HG02763 (cell line): ENCODE measurements around the gene BBLN.
"Not testable (repeated sequence)": the region's sequence is repeated elsewhere in the genome, so short reads cannot be mapped to it uniquely, and the experiment has no call there.

Source experiments
- ATAC-seq: cut with Tn5 transposase; IDR thresholded peaks from one replicate; pipeline ENCODE4 v1.9.1; 2021; ENCODE audit warnings: mild to moderate bottlenecking, moderate library complexity; ENCODE audit not compliant: unreplicated experiment

The BBLN gene

DNA sequence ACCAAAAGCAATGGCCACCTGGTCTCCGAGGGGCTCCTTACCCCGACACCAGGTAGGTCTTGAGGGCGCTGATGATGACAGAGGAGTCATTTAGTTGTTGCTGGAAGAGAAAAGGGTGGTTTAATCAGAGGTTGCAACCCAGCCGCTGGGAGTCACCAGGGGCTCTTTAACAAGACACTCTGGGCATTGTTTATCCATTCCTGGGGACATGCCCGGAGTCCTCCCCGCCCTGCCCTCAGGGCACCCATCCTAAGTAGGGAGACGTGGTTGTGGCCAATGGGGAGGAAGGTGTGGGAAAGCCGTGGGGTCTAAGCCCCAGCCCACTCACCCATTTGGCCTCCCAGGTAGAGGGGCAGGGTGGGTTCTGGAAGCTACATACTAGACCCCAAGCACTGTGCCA is 35.6 kb upstream of the BBLN start:
- ATAC-seq: no peak

DNA sequence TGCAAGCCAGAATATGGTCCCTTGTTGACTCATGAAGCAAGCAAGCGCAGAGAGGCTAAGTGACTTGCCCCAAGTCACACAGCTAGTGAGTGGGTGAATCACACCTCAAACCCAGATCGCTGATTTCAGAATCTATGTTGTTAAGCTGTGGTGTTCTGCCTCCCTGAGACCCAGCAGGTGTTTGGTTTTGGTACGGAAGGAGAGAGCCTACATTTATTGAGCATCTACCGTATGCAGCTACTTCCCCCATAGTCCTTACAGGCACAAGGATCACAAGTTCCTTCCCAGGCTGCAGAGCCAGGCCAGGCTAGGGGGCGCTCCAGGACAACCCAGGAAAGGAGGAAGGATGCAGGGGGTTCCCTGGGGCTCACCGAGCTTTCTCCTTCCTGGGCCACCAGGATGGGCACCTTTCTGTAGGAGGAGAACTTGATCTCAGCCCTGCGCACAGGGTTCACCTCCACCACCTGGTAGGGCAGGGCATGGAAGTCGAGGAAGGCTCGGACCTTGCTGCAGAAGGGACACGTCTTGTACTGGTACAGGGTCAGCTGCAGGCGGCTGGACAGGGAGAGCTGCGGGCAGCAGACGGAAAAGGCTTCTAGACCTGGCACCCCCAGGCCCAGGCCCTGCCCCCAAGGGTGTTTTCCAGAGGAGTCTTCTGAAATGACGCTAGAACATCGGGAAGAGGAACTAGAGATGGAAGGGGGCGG is 35.0 kb upstream of the BBLN start:
- ATAC-seq: no peak

DNA sequence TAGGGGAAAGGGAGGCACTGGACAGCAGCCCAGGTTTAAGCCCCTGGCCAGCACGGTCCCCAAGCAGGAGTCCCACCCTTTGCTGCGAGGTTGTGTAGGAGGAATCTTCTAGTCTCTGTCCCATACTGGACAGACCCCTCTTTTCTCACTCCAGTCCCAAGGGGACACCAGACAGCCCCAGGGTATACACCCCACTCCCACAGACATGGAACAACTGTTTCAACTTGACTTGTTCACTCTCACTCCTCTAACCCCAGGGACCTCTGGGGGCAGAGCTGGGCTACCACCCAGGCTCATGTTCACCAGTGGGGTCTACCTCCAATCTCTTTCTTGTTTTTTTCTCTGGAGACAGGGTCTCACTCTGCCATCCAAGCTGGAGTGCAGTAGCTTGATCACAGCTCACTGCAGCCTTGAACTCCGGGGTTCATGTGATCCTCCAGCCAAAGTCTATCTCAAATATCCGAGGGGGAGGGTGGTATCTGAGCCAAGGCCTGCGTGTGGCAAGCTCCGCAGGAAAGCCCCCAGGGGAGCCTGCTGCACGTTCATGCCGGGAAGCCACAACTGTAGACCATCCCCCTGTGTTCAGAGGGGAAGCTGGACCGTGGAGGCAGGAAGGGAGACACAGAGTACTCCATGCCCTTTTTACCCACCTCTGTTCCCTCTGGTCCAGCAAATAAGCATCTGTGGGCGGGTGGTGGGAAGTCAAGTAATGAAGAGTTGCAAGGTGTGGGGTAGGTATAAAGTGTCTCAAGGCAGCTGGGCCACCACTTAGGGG is 34.3 kb upstream of the BBLN start:
- ATAC-seq: no peak

DNA sequence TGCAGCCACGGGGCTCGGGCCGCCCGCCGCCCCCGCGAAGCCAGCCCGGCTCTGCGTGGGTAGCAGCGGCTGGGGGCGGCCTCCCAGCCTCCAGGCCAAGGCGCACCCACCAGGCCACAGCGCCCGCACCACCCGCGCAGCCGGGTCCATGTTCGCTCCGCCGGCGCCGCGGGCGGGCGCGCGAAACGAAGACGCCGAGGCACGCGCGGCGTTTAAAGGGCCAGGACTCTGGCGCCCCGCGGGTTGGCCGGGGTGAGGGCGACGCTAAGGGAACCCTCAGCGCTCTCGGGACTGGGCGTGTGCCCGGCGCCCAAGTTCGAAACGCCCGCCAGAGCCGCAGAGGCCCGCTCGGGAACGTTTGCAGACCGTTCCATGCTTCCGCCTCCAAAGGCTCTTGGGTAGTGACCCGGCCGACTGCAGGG is 32.5 kb upstream of the BBLN start, which contains the start of gene PTGES2:
TSS of gene PTGES2 (minus strand) at position 162 of the 422 bp plus-strand sequence. CDS start at position 150, 12 bp downstream.
- ATAC-seq: peak; percentile 63

DNA sequence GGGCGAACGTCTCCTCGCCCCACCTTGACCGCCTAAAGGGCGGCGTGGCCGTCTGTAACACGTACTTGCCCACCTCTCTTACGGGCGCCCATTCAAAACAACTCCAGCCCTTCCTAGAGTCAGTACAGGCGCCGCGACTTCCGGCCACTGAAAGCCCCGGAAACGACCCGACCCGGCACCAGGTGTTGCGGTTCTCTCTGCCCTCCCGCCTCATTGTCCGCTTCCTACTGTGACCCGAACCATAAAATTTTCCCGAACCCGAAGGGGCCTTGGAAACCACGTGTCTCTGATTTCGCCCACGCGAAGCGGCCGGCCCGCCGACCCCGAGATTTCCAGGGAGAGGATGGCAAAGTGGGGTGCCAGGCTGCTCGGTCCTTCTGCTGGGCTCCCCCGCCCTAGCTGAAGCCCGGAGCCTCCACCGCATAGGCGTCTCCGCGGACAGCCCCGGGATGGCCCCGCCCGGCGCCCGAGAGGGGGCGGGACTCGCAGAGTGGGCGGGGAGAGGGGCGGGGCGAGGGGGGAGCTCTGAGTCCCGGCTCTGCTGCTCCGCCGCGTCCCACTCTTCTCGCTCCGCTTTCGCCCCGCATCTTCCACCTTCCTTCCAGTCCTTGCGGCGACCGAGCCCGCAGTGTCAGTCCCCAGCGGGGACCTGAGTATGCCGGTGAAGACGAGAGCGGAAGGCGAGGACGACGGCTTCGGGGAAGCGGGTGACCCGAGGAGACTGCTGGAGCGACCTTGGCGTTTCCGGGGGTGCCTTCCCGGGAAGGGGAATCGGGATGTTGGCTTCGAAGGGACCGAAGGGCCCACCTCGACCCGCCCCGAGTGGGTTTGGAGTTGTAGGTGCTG is 31.9 kb upstream of the BBLN start:
- peak; percentile 60 for ATAC-seq

DNA sequence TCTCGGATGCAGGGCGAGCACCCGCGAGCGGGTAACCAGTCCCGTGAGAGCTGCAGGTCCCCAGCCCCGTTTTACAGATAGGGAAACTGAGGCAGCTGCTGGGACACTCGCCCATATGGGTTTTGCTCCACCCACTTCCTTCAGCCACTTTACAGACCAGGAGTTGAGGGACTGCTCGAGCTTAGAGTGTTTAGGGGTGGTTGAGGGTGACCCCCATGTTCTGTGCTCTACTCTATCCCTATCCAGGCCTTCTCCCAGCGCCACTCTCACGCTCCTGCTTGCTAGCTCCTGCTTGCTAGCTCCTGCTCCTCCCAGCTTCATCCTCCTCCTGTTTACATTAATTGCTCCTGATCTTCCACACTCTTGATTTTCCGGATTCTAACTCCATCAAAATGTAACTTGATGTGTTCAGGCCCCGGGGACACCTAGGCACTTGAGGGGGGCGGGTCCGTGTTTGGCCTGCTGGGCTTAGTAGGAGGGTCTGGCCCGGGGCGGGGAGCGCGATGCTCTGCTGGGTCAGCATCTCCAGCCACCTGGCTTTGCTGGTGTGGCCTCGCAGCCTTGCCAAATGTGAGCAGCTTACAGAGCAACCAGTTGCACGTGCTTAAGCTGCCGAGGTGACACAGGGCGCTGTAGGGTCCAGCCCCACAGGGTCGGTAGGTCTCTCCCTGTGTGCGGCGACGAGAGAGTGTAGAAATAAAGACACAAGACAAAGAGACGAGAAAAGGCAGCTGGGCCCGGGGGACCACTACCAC is 31.1 kb upstream of the BBLN start:
- ATAC-seq: no peak

DNA sequence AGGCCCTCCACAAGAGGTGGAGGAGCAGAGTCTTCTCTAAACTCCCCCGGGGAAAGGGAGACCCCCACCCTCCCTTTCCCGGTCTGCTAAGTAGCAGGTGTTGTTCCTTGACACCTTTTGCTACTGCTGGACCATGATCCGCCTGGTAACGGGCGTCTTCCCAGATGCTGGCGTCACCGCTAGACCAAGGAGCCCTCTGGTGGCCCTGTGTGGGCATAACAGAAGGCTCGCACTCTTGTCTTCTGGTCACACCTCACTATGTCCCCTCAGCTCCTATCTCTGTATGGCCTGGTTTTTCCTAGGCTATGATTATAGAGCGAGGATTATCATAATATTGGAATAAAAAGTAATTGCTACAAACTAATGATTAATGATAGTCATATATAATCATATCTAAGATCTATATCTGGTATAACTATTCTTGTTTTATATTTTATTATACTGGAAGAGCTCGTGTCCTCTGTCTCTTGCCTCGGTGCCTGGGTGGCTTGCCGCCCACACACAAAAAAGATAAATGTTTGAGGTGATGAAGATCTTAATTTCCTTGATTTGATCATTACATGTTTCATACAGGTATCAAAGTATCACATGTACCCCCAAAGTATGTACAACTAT is 30.0 kb upstream of the BBLN start:
- not testable (repeated sequence) for ATAC-seq

DNA sequence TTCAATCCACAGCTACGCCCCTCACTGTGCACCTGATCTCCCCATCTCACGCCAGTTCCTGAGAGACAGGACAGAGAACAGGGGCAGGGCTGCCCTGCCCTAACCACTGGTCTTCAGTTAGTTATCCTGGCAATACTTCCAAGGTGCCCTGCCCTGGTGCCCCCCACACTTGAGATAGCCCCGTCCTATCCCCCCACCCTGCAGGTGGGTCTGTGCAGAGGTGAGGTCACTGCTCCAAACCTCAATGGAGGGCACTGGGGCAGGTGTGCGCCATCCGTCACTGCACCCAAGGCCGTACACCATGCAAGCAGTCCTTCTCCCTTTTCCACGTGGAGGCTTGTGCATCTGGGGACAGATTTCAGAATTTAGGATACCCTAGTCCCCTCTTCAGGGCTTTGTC is 29.4 kb upstream of the BBLN start:
- ATAC-seq: not testable (repeated sequence)

DNA sequence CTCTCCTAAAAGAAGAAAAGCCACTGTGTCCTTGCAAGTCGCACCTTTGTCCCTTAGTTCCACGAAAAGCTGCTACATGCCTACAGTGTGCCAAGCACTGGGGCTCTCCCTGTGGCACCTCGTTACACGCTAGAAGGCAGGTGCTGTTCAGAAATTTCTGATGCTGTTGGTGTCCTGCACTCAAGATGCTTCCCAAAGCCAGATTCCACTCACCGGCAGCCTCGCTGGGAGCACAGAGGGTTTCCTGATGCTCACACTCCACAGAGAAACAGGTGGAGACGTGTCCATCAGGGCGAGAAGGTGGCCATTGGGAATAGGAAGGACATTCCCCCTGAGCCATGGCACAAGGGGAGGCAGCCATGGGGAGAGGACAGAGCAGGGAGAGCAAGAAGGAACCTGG is 28.7 kb upstream of the BBLN start:
- not testable (repeated sequence) for ATAC-seq

DNA sequence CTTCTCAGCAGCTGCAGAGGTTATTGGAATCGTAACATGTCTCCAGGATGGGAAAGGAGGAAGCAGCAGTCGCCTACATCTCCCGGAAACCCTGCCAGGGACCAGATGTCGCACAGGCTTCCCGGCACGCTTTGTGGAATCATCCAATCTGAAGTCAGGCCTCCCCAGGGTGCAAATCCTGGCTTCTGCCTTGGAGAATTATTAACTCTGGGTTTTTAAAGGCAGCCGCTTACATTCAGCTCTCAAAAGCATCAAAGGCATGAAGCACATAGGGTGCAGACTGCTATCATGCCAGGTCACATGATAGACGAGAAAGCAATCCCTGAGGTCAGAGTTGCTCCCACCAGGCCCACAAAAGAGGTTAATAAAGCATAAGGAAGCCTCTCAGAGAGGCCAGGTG is 27.9 kb upstream of the BBLN start:
- ATAC-seq: not testable (repeated sequence)

DNA sequence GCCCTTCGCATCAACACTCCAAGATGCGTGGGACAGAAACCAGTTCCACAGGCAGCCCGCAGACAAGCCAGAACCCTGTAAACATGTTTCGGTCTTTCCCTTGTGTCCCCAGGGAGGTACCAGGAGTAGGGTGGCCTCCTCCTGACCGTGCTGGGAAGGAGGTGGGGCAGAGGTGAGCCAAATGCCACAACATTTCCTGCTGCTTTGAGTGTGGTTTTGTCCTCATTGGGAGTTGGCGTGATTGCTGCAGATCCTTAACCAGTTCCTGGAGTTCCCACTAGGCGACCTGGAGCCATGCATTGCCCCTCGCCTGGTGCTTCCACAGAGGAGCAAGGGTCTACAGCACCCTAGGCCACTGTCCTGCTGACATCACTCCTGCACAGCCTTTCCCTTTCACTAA is 24.5 kb upstream of the BBLN start:
- not testable (repeated sequence) for ATAC-seq

DNA sequence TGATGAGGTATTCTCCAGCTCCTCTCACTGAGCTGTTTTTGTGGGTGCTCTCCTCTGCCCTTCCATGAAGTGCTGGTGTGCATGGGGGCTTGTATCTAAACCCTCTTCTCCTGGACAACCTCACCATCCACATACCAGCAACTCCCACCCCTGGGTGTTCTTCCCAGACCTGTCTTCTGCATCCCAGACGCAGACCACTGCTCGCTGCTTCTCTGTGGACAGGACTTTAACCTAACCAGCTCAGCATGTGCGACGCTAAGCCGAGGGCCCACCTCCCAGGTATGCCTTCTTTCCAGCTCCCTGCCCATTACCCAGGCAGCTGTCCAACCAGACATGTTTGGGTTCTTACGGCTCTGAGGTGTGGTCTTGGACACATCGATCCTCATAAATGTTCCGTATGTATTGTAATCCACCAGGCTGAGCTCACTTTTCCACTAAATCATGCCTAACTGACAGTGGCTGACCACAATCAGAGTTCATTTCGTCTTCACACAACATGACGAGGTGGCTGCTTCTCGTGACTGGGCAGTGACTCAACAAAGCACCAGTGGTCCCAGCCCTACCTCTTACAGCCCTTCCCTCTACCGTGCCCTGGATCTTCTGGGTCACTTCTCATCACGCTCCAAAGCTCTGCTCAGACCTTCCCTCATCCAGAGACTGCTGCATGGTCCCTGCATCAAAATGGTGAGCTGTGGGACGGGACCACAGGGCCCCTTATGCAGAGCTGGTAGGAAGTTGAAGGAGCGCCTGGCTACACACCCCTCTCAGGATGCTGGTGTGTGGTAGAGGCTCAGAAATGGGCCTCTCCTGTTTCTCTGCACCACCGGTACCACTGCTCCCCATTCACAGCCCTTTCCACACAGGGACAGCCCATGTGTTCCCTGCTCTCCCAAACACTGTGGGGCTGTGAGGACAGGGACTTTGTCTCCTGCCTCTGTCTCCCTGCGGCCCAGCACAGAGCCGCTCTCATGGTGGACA is 23.0 kb upstream of the BBLN start:
- ATAC-seq: no peak

DNA sequence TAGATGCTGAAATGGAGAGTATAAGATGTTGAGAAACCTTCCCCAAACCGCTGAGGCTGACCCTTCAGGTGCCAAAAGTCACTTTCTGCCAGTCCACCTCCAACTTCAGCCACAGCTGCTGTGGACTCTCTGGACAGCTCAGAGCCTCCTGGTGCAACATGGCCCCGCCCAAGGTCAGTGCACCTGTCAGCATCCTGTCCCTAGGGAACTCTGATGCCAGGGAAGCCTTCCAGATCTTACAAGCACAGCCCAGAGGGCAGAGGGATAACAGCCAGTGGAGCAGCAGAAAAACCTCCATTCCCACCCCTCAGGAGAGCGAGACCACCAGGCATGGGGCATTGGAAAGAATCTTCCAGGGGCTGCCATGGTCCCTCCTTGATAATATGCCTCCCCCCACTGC is 22.1 kb upstream of the BBLN start:
- ATAC-seq: no peak

DNA sequence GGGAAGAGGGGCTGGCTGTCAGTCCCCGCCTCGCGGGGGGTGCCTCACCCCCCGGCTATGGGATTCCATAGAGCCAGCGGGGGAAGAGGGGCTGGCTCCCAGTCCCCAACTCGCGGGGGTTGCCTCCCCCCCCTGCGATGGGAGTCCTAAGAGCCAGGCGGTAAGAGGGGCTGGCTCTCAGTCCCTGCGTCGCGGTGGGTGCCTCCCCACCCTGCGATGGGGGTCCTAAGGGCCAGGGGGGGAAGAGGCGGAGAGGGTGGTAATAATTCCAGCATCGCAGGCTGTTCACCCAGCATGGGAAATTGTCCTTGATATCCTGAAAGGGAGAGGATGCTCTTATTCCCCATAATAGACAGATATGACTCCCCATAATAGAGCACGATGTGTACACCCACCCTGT is 20.4 kb upstream of the BBLN start:
- ATAC-seq: no peak

DNA sequence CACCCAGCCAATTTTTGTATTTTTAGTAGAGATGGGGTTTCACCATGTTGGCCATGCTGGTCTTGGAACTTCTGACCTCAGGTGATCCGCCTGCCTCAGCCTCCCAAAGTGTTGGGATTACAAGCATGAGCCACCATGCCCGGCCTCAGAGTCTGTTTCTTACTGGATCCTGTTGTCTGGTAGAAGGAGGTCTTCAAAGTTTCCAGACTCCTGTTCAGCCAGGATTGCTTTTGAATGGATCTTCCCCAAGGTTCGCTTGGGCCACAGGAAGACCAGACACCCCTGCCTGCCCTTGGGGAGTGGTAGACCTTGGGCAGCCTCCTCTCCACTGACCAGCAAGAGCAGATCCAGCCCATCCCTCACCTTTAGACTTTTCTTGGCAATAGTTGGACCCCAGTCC is 18.5 kb upstream of the BBLN start:
- no peak for ATAC-seq

DNA sequence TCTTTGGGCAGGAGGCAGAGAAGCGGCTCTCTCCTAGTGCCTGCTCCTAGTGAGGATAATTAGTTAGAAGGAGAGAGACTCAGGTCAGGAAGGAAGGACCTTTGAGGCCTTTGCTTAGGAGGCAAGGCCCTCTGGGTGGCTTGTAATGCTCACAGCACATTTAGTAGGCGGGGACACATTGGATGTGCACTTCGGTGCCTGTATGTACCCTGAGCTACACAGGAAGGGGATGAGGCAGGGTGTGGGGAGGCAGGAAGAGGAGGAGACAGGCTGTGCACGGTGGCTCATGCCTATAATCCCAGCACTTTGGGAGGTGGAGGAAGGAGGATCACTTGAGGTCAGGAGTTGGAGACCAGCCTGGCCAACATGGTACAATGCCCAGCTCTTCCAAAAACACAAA is 18.0 kb upstream of the BBLN start:
- ATAC-seq: no peak

DNA sequence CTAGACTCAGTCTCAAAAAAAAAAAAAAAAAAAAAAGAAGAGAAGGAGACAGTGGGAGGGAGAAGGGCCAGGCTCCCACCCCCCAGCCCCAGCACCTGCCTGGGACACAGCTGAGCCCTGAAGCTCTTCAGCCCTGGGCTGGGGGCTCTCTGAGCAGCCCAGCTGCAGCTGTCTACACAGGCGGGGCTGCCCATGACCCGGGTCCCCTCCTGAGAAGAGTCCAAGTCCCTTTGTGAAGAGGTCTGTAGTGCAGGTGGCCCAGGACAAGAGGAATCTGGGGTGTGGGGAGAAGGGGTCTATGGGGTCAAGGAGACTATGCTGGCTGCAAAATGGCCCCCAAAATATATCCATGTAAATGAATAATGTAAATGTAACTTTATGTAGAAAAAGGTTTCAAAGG is 17.5 kb upstream of the BBLN start:
- ATAC-seq: no peak

DNA sequence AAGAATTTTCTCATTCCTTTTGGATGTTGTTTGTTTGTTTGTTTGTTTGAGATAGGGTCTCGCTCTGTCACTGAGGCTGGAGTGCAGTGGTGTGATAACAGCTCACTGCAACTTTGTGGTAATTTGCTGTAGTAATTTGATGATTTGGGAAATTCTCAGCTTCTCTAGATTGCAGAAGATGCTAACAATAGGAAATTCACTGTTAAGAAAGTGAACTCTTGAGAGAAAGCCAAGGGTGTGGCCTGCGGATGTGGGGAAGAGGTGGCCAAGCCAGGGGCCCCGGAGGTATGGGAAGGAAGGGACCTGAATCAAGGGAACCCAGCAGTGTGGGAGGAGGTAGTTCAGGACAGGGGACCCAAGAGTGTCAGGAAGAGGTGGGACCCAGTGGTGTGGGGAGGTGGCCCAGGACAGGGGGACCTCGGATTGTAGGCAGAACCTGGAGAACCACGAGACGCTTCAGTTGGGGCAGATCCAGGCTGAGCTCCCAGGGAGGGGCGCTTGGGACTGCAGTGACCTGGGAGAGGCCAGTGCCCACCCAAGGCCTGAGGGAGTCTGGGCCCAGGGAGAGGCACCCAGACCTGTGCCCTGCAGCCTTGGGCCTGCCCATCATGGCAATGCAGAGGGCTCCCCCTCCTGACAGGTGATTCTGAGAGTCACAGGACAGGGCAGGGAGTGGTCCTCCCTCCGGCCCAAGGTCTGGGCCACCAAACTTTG is 16.4 kb upstream of the BBLN start:
- ATAC-seq: no peak
